H9 (cell line): ENCODE measurements around the gene MCM3AP. TPM values are rescaled to one million over a fixed set of nuclear protein-coding genes. Genes with fewer than 3 reads are reported as not detected.

ENCODE experiments used
- DNase-seq: peaks from one replicate; pipeline ENCODE4 v3.0.0-alpha.2; 2017
- H2AFZ ChIP-seq: one replicate; pipeline ENCODE4 v1.6.1; 2013; ENCODE audit warnings: mild to moderate bottlenecking, low read length, control low read depth, moderate library complexity
- H2AK5ac ChIP-seq: 2 replicates; pipeline ENCODE4 v1.6.1; 2013; ENCODE audit warnings: low read length, control low read depth, mixed read lengths; ENCODE audit not compliant: insufficient read length
- H2BK120ac ChIP-seq: one replicate; pipeline ENCODE4 v1.6.1; 2013; ENCODE audit warnings: low read depth, mild to moderate bottlenecking, low read length, control low read depth, inconsistent platforms; ENCODE audit not compliant: poor library complexity, severe bottlenecking
- H2BK12ac ChIP-seq: 2 replicates; pipeline ENCODE4 v1.6.1; 2013; ENCODE audit warnings: low read length, control low read depth, mixed read lengths, low read depth; ENCODE audit not compliant: insufficient read length
- H2BK15ac ChIP-seq: 2 replicates; pipeline ENCODE4 v1.6.1; 2013; ENCODE audit warnings: low read depth, low read length, control low read depth
- H2BK20ac ChIP-seq: one replicate; pipeline ENCODE4 v1.6.1; 2013; ENCODE audit warnings: low read depth, mild to moderate bottlenecking, low read length, control low read depth, inconsistent platforms; ENCODE audit not compliant: poor library complexity, severe bottlenecking
- H2BK5ac ChIP-seq: 2 replicates; pipeline ENCODE4 v1.6.1; 2013; ENCODE audit warnings: low read length, control low read depth, mixed read lengths; ENCODE audit not compliant: insufficient read length
- H3K14ac ChIP-seq: 2 replicates; pipeline ENCODE4 v1.6.1; 2013; ENCODE audit warnings: low read length, control low read depth; ENCODE audit not compliant: insufficient read depth
- H3K18ac ChIP-seq: 2 replicates; pipeline ENCODE4 v1.6.1; 2013; ENCODE audit warnings: low read depth, mild to moderate bottlenecking, mixed read lengths, low read length, control low read depth; ENCODE audit not compliant: insufficient read length
- H3K23ac ChIP-seq: 2 replicates; pipeline ENCODE4 v1.6.1; 2013; ENCODE audit warnings: low read length, control low read depth, mixed read lengths, low read depth; ENCODE audit not compliant: insufficient read length
- H3K23me2 ChIP-seq: 2 replicates; pipeline ENCODE4 v1.6.1; 2013; ENCODE audit warnings: low read depth, mild to moderate bottlenecking, mixed read lengths, low read length, control low read depth; ENCODE audit not compliant: insufficient read length, poor library complexity, severe bottlenecking
- H3K27ac ChIP-seq: 2 replicates; pipeline ENCODE4 v1.5.1; 2013; ENCODE audit warnings: low read length, control low read depth, mixed read lengths, low read depth; ENCODE audit not compliant: insufficient read length
- H3K27me3 ChIP-seq: 2 replicates; pipeline ENCODE4 v1.6.1; 2013; ENCODE audit warnings: low read length, control low read depth, inconsistent platforms; ENCODE audit not compliant: insufficient read depth
- H3K4ac ChIP-seq: 2 replicates; pipeline ENCODE4 v1.6.1; 2013; ENCODE audit warnings: low read depth, mild to moderate bottlenecking, control low read depth, inconsistent platforms, low read length, moderate library complexity
- H3K4me1 ChIP-seq: 2 replicates; pipeline ENCODE4 v1.6.1; 2013; ENCODE audit warnings: low read length, control low read depth, inconsistent platforms; ENCODE audit not compliant: insufficient read depth
- H3K4me2 ChIP-seq: 2 replicates; pipeline ENCODE4 v1.6.1; 2013; ENCODE audit warnings: low read length, control low read depth, mixed read lengths; ENCODE audit not compliant: insufficient read length, insufficient read depth
- H3K56ac ChIP-seq: 2 replicates; pipeline ENCODE4 v1.6.1; 2013; ENCODE audit warnings: low read depth, mild to moderate bottlenecking, mixed read lengths, low read length, control low read depth; ENCODE audit not compliant: insufficient read length
- H3K79me1 ChIP-seq: 2 replicates; pipeline ENCODE4 v1.6.1; 2013; ENCODE audit warnings: low read depth, mild to moderate bottlenecking, moderate library complexity, low read length, control low read depth, inconsistent platforms; ENCODE audit not compliant: insufficient read depth, poor library complexity, severe bottlenecking
- H3K79me2 ChIP-seq: 2 replicates; pipeline ENCODE4 v1.6.1; 2013; ENCODE audit warnings: low read length, control low read depth, inconsistent platforms; ENCODE audit not compliant: insufficient read depth
- H3K9ac ChIP-seq: 2 replicates; pipeline ENCODE4 v1.6.1; 2013; ENCODE audit warnings: low read length, control low read depth, mixed read lengths; ENCODE audit not compliant: insufficient read length; ENCODE audit errors: extremely low read depth
- H3K9me3 ChIP-seq: one replicate; pipeline ENCODE4 v1.6.1; 2013; ENCODE audit warnings: low read depth, low read length, inconsistent platforms; ENCODE audit not compliant: control insufficient read depth
- H3T11ph ChIP-seq: one replicate; pipeline ENCODE4 v1.6.1; 2013; ENCODE audit warnings: mild to moderate bottlenecking, low read length, control low read depth, inconsistent platforms
- H4K20me1 ChIP-seq: one replicate; pipeline ENCODE4 v1.6.1; 2013; ENCODE audit not compliant: control insufficient read depth, insufficient read length, insufficient read depth
- H4K5ac ChIP-seq: 2 replicates; pipeline ENCODE4 v1.6.1; 2013; ENCODE audit warnings: low read depth, mild to moderate bottlenecking, mixed read lengths, low read length, control low read depth; ENCODE audit not compliant: insufficient read length
- H4K8ac ChIP-seq: replicated peaks from 2 replicates; pipeline ENCODE4 v1.6.1; 2013; ENCODE audit warnings: low read length, control low read depth, mixed read lengths, low read depth; ENCODE audit not compliant: insufficient read length
- H4K91ac ChIP-seq: 2 replicates; pipeline ENCODE4 v1.6.1; 2013; ENCODE audit warnings: low read depth, mild to moderate bottlenecking, moderate library complexity, mixed read lengths, low read length, control low read depth; ENCODE audit not compliant: insufficient read length
- H3K27ac Mint-ChIP-seq, 3 experiments: 2 replicates in 2 of 3; 3 replicates in 1 of 3; pipeline ENCODE4 v1.8.0; 2020 to 2021; ENCODE audit warnings: mixed read lengths in 3 of 3, mild to moderate bottlenecking in 1 of 3, moderate library complexity in 1 of 3
- H3K27me3 Mint-ChIP-seq: 2 replicates; pipeline ENCODE4 v1.8.0; 2021; ENCODE audit warnings: low read depth, mild to moderate bottlenecking, moderate library complexity, mixed read lengths
- H3K36me3 Mint-ChIP-seq, 3 experiments: 2 replicates in 2 of 3; 3 replicates in 1 of 3; pipeline ENCODE4 v1.8.0; 2020 to 2021; ENCODE audit warnings: low read depth in 3 of 3, mixed read lengths in 3 of 3; ENCODE audit not compliant: insufficient read depth in 1 of 3
- H3K4me1 Mint-ChIP-seq, 2 experiments: 2 replicates each; pipeline ENCODE4 v1.8.0; 2020; ENCODE audit warnings: mixed read lengths in 2 of 2
- H3K4me3 Mint-ChIP-seq, 2 experiments: 2 replicates in 1 of 2; 3 replicates in 1 of 2; pipeline ENCODE4 v1.8.0; 2020 to 2021; ENCODE audit warnings: mild to moderate bottlenecking in 2 of 2, mixed read lengths in 2 of 2, moderate library complexity in 1 of 2
- H3K9me3 Mint-ChIP-seq, 2 experiments: 2 replicates in 1 of 2; 3 replicates in 1 of 2; pipeline ENCODE4 v1.8.0; 2020; ENCODE audit warnings: mild to moderate bottlenecking in 2 of 2, mixed read lengths in 2 of 2, moderate library complexity in 1 of 2
- CTCF ChIP-seq: fragments of 200-600 bp; sonication (generic); conservative IDR thresholded peaks from 3 replicates; pipeline ENCODE4 v1.8.0; 2021; ENCODE audit warnings: antibody characterized with exemption, mild to moderate bottlenecking
- WGBS: extraction: QIAGEN DNeasy Blood & Tissue Kit; methylation state at CpG from one replicate; pipeline ENCODE4 v1.1.7; 2013; ENCODE audit warnings: missing lambda C conversion rate, low lambda C conversion rate, mixed read lengths; ENCODE audit not compliant: insufficient read length; ENCODE audit errors: extremely low coverage; 5-methylcytosine and 5-hydroxymethylcytosine counted together
- total RNA-seq: library from RNA; stranded (reverse); gene quantifications from 2 replicates; pipeline ENCODE4 v1.2.1, GENCODE V29; 2021

The MCM3AP gene
- total RNA-seq, 1 experiment from 2014 or later, result 124 TPM

- Histone ChIP-seq H3K79me2 (peaks cover 24% of the 10 kb centered on the region; the same call in 1 of the 2 replicates), H3K4me2 (no peak overlapping the region), H3K56ac (no peak overlapping the region), H4K91ac (no peak overlapping the region), H2BK12ac (no peak overlapping the region), H3K4ac (no peak overlapping the region), H3K4me1 (no peaks in the 10 kb centered on the region), H3K18ac (no peak overlapping the region), H3T11ph (no peak overlapping the region), H2BK5ac (no peak overlapping the region), H3K27me3 (no peaks in the 10 kb centered on the region), H4K5ac (no peak overlapping the region), H4K8ac (no peak overlapping the region), H2AFZ (no peak overlapping the region), H2BK15ac (no peak overlapping the region), H3K14ac (no peak overlapping the region), H2AK5ac (no peak overlapping the region), H3K23me2 (no peaks in the 10 kb centered on the region), H3K23ac (no peak overlapping the region), H4K20me1 (no peaks in the 10 kb centered on the region), H3K9ac (no peak overlapping the region), H2BK120ac (no peak overlapping the region), H3K79me1 (peaks cover 4% of the 10 kb centered on the region), H3K9me3 (no peaks in the 10 kb centered on the region), H3K27ac (no peak overlapping the region), H2BK20ac (no peak overlapping the region)
- WGBS, result no CpG with 5 or more reads among the region's 13 CpGs
- Mint-ChIP-seq H3K4me3 (no peak overlapping the region), H3K27ac (peak overlapping the region; percentile 34 to 76 (median 52); a peak in 3 of 7 replicates), H3K9me3 (no peaks in the 10 kb centered on the region), H3K4me1 (no peaks in the 10 kb centered on the region), H3K36me3 (peaks cover 29 to 52% (median 35%) of the 10 kb centered on the region in 3 experiments), H3K27me3 (no peaks in the 10 kb centered on the region)
- DNase-seq, result no peak
- TF ChIP-seq CTCF, result no peak
Measured at GRCh38 chr21:46219591-46220239, 65.7 kb downstream of the MCM3AP start.
